ENCODE results near the gene VILL. TPM values are rescaled to one million over a fixed set of nuclear protein-coding genes. Genes with fewer than 3 reads are reported as not detected.

VILL gene
- total RNA-seq, 2 experiments from 2014 or later: 13.2 to 23.5 TPM

DNA sequence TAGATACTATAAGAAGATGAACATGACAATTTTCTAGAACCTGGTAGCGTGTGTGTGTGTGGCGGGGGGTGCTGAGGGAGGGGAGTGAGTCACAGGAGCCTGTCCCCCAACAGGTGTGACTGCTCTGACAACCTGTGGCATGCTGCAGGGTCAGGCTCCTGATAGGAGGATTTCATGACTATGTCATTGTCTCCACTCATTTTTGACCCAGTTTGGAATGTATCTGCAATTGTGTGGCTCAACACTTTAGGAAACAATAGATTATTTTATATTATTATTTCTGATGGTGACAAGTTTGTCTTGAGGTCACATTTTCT, 9.3 kb upstream of the VILL start:
- Histone ChIP-seq H3K36me3 (ENCODE audit: insufficient read depth, low read length) (no peaks in the 10 kb centered on the region), H3K79me2 (ENCODE audit: insufficient read depth, low read depth, low read length) (no peaks in the 10 kb centered on the region), H3K9me2 (ENCODE audit: insufficient read depth, low read length) (no peaks in the 10 kb centered on the region), H3K4me1 (ENCODE audit: insufficient read depth, low read length, poor library complexity, severe bottlenecking) (peaks cover 3% of the 10 kb centered on the region), H3K4me3 (ENCODE audit: low read depth, low read length, poor library complexity, severe bottlenecking) (no peak overlapping the region), H3K27ac (ENCODE audit: low read depth, low read length, poor library complexity, severe bottlenecking) (no peak overlapping the region), H3K4me2 (ENCODE audit: low read length) (no peak overlapping the region), H2AFZ (ENCODE audit: low read length) (no peak overlapping the region), H4K20me1 (ENCODE audit: insufficient read depth, low read length) (no peaks in the 10 kb centered on the region), H3K9me3 (ENCODE audit: low read length) (no peaks in the 10 kb centered on the region)
- ChIA-PET CTCF (ENCODE audit: unreplicated experiment) (no interaction called here), POLR2A (interaction anchor here (0.6 kb wide), 1 partner anchor 23 kb away, joined by 3 read pairs; no protein-coding TSS in a partner anchor)
- BruUV-seq (replicated peaks): no TSS peak
- DNase-seq (ENCODE audit: low spot score): no peak
- intact Hi-C loops (cut with micrococcal nuclease; ENCODE audit: unreplicated experiment): no loop called here
- TF ChIP-seq, protein P1, sequence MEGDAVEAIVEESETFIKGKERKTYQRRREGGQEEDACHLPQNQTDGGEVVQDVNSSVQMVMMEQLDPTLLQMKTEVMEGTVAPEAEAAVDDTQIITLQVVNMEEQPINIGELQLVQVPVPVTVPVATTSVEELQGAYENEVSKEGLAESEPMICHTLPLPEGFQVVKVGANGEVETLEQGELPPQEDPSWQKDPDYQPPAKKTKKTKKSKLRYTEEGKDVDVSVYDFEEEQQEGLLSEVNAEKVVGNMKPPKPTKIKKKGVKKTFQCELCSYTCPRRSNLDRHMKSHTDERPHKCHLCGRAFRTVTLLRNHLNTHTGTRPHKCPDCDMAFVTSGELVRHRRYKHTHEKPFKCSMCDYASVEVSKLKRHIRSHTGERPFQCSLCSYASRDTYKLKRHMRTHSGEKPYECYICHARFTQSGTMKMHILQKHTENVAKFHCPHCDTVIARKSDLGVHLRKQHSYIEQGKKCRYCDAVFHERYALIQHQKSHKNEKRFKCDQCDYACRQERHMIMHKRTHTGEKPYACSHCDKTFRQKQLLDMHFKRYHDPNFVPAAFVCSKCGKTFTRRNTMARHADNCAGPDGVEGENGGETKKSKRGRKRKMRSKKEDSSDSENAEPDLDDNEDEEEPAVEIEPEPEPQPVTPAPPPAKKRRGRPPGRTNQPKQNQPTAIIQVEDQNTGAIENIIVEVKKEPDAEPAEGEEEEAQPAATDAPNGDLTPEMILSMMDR (conservative IDR thresholded peaks at IDR 0.05; ENCODE audit: low read length): no peak
- TF ChIP-seq EZH2phosphoT487 (IDR thresholded peaks at IDR 0.05; ENCODE audit: borderline replicate concordance, low read depth, low read length): no peak

DNA sequence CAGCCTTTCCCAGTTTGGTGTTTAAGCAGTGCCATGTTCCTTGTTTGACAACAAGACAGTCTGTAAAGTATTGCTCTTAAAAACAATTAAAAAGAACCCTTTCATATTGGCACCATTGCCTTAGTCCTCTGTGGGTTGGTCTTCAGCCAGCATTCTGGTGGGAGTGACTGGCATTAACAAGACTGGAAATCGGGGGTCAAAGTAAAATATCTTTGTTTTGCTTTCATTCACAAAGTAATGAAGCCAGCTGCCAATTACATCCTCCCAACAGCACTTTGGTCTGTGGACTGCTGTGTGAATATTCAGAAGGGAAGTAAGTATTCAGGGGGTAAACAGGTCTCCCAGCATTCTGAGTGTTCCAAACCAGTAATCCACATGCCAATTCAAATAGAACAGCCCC, 8.3 kb upstream of the VILL start:
- Histone ChIP-seq H3K36me3 (ENCODE audit: insufficient read depth, low read length) (no peaks in the 10 kb centered on the region), H2AFZ (ENCODE audit: low read length) (no peak overlapping the region), H3K79me2 (ENCODE audit: insufficient read depth, low read depth, low read length) (no peaks in the 10 kb centered on the region), H3K4me3 (ENCODE audit: low read depth, low read length, poor library complexity, severe bottlenecking) (no peak overlapping the region), H4K20me1 (ENCODE audit: insufficient read depth, low read length) (no peaks in the 10 kb centered on the region), H3K4me1 (ENCODE audit: insufficient read depth, low read length, poor library complexity, severe bottlenecking) (peaks cover 3% of the 10 kb centered on the region), H3K27ac (ENCODE audit: low read depth, low read length, poor library complexity, severe bottlenecking) (no peak overlapping the region), H3K4me2 (ENCODE audit: low read length) (no peak overlapping the region), H3K9me3 (ENCODE audit: low read length) (no peaks in the 10 kb centered on the region), H3K9me2 (ENCODE audit: insufficient read depth, low read length) (no peaks in the 10 kb centered on the region)
- intact Hi-C loops (cut with micrococcal nuclease; ENCODE audit: unreplicated experiment): no loop called here
- BruUV-seq (replicated peaks): no TSS peak
- POLR2A ChIA-PET: interaction anchor here (0.6 kb wide), 1 partner anchor 521 kb away, joined by 3 read pairs; no protein-coding TSS in a partner anchor
- no peak for DNase-seq (ENCODE audit: low spot score)
- TF ChIP-seq EZH2phosphoT487 (IDR thresholded peaks at IDR 0.05; ENCODE audit: borderline replicate concordance, low read depth, low read length): no peak
- TF ChIP-seq, protein P1 (conservative IDR thresholded peaks at IDR 0.05; ENCODE audit: low read length): no peak
- CTCF ChIA-PET (ENCODE audit: unreplicated experiment): no interaction called here

- Histone ChIP-seq H3K36me3 (ENCODE audit: insufficient read depth, low read length) (no peaks in the 10 kb centered on the region), H3K4me2 (ENCODE audit: low read length) (no peak overlapping the region), H3K9me3 (ENCODE audit: low read length) (no peaks in the 10 kb centered on the region), H2AFZ (ENCODE audit: low read length) (no peak overlapping the region), H3K9me2 (ENCODE audit: insufficient read depth, low read length) (no peaks in the 10 kb centered on the region), H3K79me2 (ENCODE audit: insufficient read depth, low read depth, low read length) (no peaks in the 10 kb centered on the region), H3K4me1 (ENCODE audit: insufficient read depth, low read length, poor library complexity, severe bottlenecking) (peaks cover 3% of the 10 kb centered on the region), H3K4me3 (ENCODE audit: low read depth, low read length, poor library complexity, severe bottlenecking) (no peak overlapping the region), H3K27ac (ENCODE audit: low read depth, low read length, poor library complexity, severe bottlenecking) (no peak overlapping the region), H4K20me1 (ENCODE audit: insufficient read depth, low read length) (no peaks in the 10 kb centered on the region)
- intact Hi-C loops (cut with micrococcal nuclease; ENCODE audit: unreplicated experiment): no loop called here
- BruUV-seq (replicated peaks): no TSS peak
- CTCF ChIA-PET (ENCODE audit: unreplicated experiment): no interaction called here
- POLR2A ChIA-PET: no interaction called here
- no peak for DNase-seq (ENCODE audit: low spot score)
- TF ChIP-seq, protein P1 (conservative IDR thresholded peaks at IDR 0.05; ENCODE audit: low read length): no peak
- TF ChIP-seq EZH2phosphoT487 (IDR thresholded peaks at IDR 0.05; ENCODE audit: borderline replicate concordance, low read depth, low read length): no peak
Measured at GRCh38 chr3:37984051-37984450, 6.5 kb upstream of the VILL start.

All from OCI-LY7 (cell line).